Measurements from ENCODE around the gene TTYH3.

- TF ChIP-seq POLR2A (IDR thresholded peaks at IDR 0.05): no peak
- TF ChIP-seq, protein P1, sequence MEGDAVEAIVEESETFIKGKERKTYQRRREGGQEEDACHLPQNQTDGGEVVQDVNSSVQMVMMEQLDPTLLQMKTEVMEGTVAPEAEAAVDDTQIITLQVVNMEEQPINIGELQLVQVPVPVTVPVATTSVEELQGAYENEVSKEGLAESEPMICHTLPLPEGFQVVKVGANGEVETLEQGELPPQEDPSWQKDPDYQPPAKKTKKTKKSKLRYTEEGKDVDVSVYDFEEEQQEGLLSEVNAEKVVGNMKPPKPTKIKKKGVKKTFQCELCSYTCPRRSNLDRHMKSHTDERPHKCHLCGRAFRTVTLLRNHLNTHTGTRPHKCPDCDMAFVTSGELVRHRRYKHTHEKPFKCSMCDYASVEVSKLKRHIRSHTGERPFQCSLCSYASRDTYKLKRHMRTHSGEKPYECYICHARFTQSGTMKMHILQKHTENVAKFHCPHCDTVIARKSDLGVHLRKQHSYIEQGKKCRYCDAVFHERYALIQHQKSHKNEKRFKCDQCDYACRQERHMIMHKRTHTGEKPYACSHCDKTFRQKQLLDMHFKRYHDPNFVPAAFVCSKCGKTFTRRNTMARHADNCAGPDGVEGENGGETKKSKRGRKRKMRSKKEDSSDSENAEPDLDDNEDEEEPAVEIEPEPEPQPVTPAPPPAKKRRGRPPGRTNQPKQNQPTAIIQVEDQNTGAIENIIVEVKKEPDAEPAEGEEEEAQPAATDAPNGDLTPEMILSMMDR (IDR thresholded peaks at IDR 0.05): no peak
Observed at GRCh38 chr7:2613098-2613930, 18.5 kb upstream of the TTYH3 start.

Measured in uterus (tissue), 2 donors.